OCI-LY3 (cell line): ENCODE measurements around the gene MTA1.

Source experiments
- EZH2phosphoT487 ChIP-seq: fragments of 200-600 bp; shearing (Covaris generic); IDR thresholded peaks from 2 replicates; pipeline ENCODE4 v1.6.1; 2018; ENCODE audit warnings: antibody characterized with exemption, mixed run types, low read depth
- TF ChIP-seq, protein P1 (sequence below): fragments of 200-600, 300-600 bp; sonication (generic); IDR thresholded peaks from 2 replicates; pipeline ENCODE4 v1.5.1; 2014; ENCODE audit warnings: antibody characterized with exemption, low read length, low read depth

DNA sequence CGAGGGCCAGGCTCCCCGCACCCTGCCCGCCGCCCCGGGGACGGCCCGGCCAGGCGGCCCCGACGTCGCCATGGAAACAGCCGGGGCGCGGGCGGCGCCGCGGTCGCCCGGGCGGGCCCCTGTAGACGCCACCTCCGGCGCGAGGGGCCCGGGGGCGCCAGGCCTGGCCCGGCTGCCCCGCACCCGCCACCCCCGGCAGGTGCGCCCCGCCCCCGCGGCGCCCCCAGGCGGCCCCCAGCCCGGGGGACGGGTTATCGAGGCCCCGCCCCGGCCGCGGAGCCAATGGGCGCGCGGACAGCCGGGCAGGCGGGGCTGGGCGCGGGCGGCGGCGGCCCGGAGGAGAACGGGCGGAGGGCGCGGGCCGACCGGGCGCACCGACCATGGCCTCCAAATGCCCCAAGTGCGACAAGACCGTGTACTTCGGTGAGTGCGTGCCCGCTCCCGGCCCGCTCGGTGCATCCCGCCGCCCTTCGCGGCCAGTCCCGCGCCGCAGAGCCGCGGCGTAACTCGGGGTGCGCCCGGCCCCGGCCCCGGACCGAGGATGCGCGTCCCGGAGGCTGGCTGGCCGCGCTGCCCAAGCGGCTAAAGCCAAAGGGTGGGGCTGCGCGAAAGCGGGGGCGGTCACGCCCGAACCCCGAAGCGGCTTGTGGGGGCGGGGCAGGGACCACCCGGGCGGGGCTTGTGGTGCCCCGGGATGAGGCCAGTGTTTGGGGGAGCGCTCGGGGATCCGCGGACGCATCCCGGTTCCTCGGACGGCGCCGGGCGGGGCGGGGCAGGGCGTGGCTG lies 55.0 kb downstream of the MTA1 start, which contains the start of gene CRIP2:
- TF ChIP-seq, protein P1, sequence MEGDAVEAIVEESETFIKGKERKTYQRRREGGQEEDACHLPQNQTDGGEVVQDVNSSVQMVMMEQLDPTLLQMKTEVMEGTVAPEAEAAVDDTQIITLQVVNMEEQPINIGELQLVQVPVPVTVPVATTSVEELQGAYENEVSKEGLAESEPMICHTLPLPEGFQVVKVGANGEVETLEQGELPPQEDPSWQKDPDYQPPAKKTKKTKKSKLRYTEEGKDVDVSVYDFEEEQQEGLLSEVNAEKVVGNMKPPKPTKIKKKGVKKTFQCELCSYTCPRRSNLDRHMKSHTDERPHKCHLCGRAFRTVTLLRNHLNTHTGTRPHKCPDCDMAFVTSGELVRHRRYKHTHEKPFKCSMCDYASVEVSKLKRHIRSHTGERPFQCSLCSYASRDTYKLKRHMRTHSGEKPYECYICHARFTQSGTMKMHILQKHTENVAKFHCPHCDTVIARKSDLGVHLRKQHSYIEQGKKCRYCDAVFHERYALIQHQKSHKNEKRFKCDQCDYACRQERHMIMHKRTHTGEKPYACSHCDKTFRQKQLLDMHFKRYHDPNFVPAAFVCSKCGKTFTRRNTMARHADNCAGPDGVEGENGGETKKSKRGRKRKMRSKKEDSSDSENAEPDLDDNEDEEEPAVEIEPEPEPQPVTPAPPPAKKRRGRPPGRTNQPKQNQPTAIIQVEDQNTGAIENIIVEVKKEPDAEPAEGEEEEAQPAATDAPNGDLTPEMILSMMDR = no peak
- TF ChIP-seq EZH2phosphoT487 = no peak
